ENCODE measurements around the gene SYK. TPM values are rescaled to one million over a fixed set of nuclear protein-coding genes. Genes with fewer than 3 reads are reported as not detected.

SYK gene
- total and polyA plus RNA-seq, 2 of the 4 experiments (the other 2 are of a cell fraction), result not detected

- Histone ChIP-seq H3K9me3 (ENCODE audit: control insufficient read depth, insufficient read depth, low read length) (no peaks in the 10 kb centered on the region), H3K4me1 (ENCODE audit: control insufficient read depth, insufficient read depth, low read length) (no peaks in the 10 kb centered on the region), H2AK9ac (replicated peaks; ENCODE audit: low read depth, low read length, poor library complexity) (no peak overlapping the region), H3K56ac (ENCODE audit: extremely low read depth, insufficient read depth, low read length) (no peak overlapping the region), H3K9ac (ENCODE audit: low read depth, low read length) (no peak overlapping the region), H4K8ac (ENCODE audit: low read depth in 2 of 2, low read length in 2 of 2) (no peak overlapping the region), H3K18ac (ENCODE audit: low read depth, low read length) (no peak overlapping the region), H3K27ac (ENCODE audit: insufficient read depth, low read length) (no peak overlapping the region), H2BK5ac (ENCODE audit: low read depth, low read length, poor library complexity, severe bottlenecking) (peak overlapping the region; percentile 93), H3K9me1 (ENCODE audit: insufficient read depth, low read length) (peaks cover 3% of the 10 kb centered on the region; the same call in 1 of the 2 replicates), H4K5ac (ENCODE audit: low read depth, low read length) (no peak overlapping the region), H4K20me1 (ENCODE audit: insufficient read depth, low read length) (no peaks in the 10 kb centered on the region), H2BK120ac (ENCODE audit: low read depth, low read length) (no peak overlapping the region), H3K4ac (ENCODE audit: low read depth, low read length) (no peak overlapping the region), H2BK15ac (ENCODE audit: low read depth, low read length) (no peak overlapping the region), H3K23ac (ENCODE audit: low read depth, low read length) (no peak overlapping the region), H3K4me2 (ENCODE audit: low read depth, low read length) (no peak overlapping the region), H2BK20ac (ENCODE audit: low read depth, low read length) (no peak overlapping the region), H3K14ac (replicated peaks; ENCODE audit: low read depth, low read length) (no peak overlapping the region), H3K4me3 (ENCODE audit: insufficient read depth, low read depth, low read length) (no peak overlapping the region), H3K27me3 (ENCODE audit: control insufficient read depth, insufficient read depth, low read length) (no peaks in the 10 kb centered on the region; the same call in 1 of the 2 replicates), H3K79me1 (ENCODE audit: low read depth in 1 of 2, low read length in 2 of 2) (no peaks in the 10 kb centered on the region), H2AFZ (replicated peaks; ENCODE audit: low read length, poor library complexity) (no peak overlapping the region), H3K36me3 (ENCODE audit: control insufficient read depth, insufficient read depth, low read length) (no peaks in the 10 kb centered on the region), H4K91ac (ENCODE audit: insufficient read depth, low read depth, low read length) (no peak overlapping the region), H2AK5ac (ENCODE audit: low read depth, low read length) (no peak overlapping the region)
- DNase-seq (no peak), ATAC-seq (ENCODE audit: low read depth) (no peak)
- dilution Hi-C loops (cut with HindIII; ENCODE audit: low sequenced_read_pairs, unreplicated experiment) (no loop called here), intact Hi-C loops (cut with micrococcal nuclease) (no loop called here), in situ Hi-C loops (cut with MboI; ENCODE audit: low sequenced_read_pairs) (no loop called here)
- 85 to 100% methylated on average over 2 to 6 of the region's 7 CpGs for WGBS, 2 experiments (ENCODE audit: extremely low coverage in 2 of 2, insufficient read length in 1 of 2)
- no TSS peak for BruUV-seq (replicated peaks)
- ChIA-PET CTCF (no interaction called here), POLR2A (ENCODE audit: unreplicated experiment) (no interaction called here)
- TF ChIP-seq MAFK (IDR thresholded peaks at IDR 0.05; ENCODE audit: low read depth, low read length) (no peak), MAZ (IDR thresholded peaks at IDR 0.05; ENCODE audit: borderline replicate concordance, low read depth, low read length) (no peak)
Observed at GRCh38 chr9:90842176-90842777, 40.7 kb downstream of the SYK start.
